Measurements from ENCODE around the gene CYTH2.
"Not testable (repeated sequence)": the region's sequence is repeated elsewhere in the genome, so short reads cannot be mapped to it uniquely, and the experiment has no call there.

CYTH2 gene

GRCh38 chr19:48483301-48483700 lies 14.1 kb downstream of the CYTH2 start:
- Histone ChIP-seq H3K27me3 (ENCODE audit: insufficient read depth, poor library complexity, severe bottlenecking) (no peaks in the 10 kb centered on the region), H3K4me3 (replicated peaks; ENCODE audit: insufficient read depth, low read length) (no peak overlapping the region), H3K27ac (replicated peaks) (no peak overlapping the region)
- no peak for TF ChIP-seq CTCF (IDR thresholded peaks at IDR 0.05; ENCODE audit: insufficient read depth, low read length)
- TF ChIP-seq REST (IDR thresholded peaks at IDR 0.05; ENCODE audit: insufficient replicate concordance, low read depth), result no peak
- no peak for TF ChIP-seq SPI1 (IDR thresholded peaks at IDR 0.05; ENCODE audit: borderline replicate concordance, low read depth)
- TF ChIP-seq POLR2AphosphoS5 (IDR thresholded peaks at IDR 0.05; ENCODE audit: low read depth), result no peak
- TF ChIP-seq GABPA (IDR thresholded peaks at IDR 0.05; ENCODE audit: low read depth), result no peak
- no peak for DNase-seq (ENCODE audit: low read depth in 1 of 2, low spot score in 1 of 2)

- no peak for TF ChIP-seq GABPA (IDR thresholded peaks at IDR 0.05; ENCODE audit: low read depth)
- TF ChIP-seq REST (IDR thresholded peaks at IDR 0.05; ENCODE audit: insufficient replicate concordance, low read depth), result no peak
- TF ChIP-seq CTCF (IDR thresholded peaks at IDR 0.05; ENCODE audit: insufficient read depth, low read length), result no peak
- no peak for TF ChIP-seq POLR2AphosphoS5 (IDR thresholded peaks at IDR 0.05; ENCODE audit: low read depth)
- no peak for TF ChIP-seq SPI1 (IDR thresholded peaks at IDR 0.05; ENCODE audit: borderline replicate concordance, low read depth)
- no peak overlapping the region for H3K27ac ChIP-seq (replicated peaks)
- no peak for DNase-seq (ENCODE audit: low read depth in 1 of 2, low spot score in 1 of 2)
- H3K27me3 ChIP-seq (ENCODE audit: insufficient read depth, poor library complexity, severe bottlenecking), result peaks cover 3% of the 10 kb centered on the region
- H3K4me3 ChIP-seq (replicated peaks; ENCODE audit: insufficient read depth, low read length), result no peak overlapping the region
Measured at GRCh38 chr19:48484247-48484893, 15.2 kb downstream of the CYTH2 start.

GRCh38 chr19:48484931-48485612 lies 15.9 kb downstream of the CYTH2 start:
- no peak overlapping the region for H3K27ac ChIP-seq (replicated peaks)
- peaks cover 5% of the 10 kb centered on the region for H3K27me3 ChIP-seq (ENCODE audit: insufficient read depth, poor library complexity, severe bottlenecking)
- TF ChIP-seq POLR2AphosphoS5 (IDR thresholded peaks at IDR 0.05; ENCODE audit: low read depth), result no peak
- TF ChIP-seq SPI1 (IDR thresholded peaks at IDR 0.05; ENCODE audit: borderline replicate concordance, low read depth), result no peak
- TF ChIP-seq REST (IDR thresholded peaks at IDR 0.05; ENCODE audit: insufficient replicate concordance, low read depth), result no peak
- no peak for TF ChIP-seq CTCF (IDR thresholded peaks at IDR 0.05; ENCODE audit: insufficient read depth, low read length)
- TF ChIP-seq GABPA (IDR thresholded peaks at IDR 0.05; ENCODE audit: low read depth), result no peak
- no peak for DNase-seq (ENCODE audit: low read depth in 1 of 2, low spot score in 1 of 2)
- H3K4me3 ChIP-seq (replicated peaks; ENCODE audit: insufficient read depth, low read length), result no peak overlapping the region

GRCh38 chr19:48486706-48487105 lies 17.5 kb downstream of the CYTH2 start:
- not testable (repeated sequence) for H3K4me3 ChIP-seq (replicated peaks; ENCODE audit: insufficient read depth, low read length); H3K27ac ChIP-seq (replicated peaks); DNase-seq (ENCODE audit: low read depth in 1 of 2, low spot score in 1 of 2)
- peaks cover 16% of the 10 kb centered on the region for H3K27me3 ChIP-seq (ENCODE audit: insufficient read depth, poor library complexity, severe bottlenecking)
